Jurkat, Clone E6-1 (cell line): Measurements from ENCODE around the gene ASPDH.

Source experiments
- DNase-seq: peaks from one replicate; pipeline ENCODE4 v3.0.0-alpha.2; 2011; ENCODE audit warnings: low read depth, low spot score
- H3K4me3 ChIP-seq: 2 replicates; pipeline ENCODE4 v1.5.1; 2011; ENCODE audit warnings: mild to moderate bottlenecking, low read length, control low read depth, moderate library complexity

The ASPDH gene

DNA sequence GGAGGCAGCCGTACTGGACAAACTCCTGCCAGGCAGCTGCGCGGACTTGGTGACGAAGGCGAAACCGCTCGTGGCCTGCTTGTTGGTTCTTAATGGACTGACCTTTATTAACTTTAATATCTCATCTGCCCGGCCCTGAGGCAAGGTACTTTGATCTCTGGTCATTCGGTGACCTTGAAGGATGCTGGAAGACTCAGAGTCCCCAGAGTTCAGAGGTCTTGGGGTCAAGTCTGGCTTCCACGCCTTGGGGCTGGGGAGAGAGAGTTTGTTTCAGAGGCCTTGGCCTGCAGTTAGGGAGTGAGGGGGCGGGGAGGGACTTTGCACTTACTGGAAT is 47.0 kb downstream of the ASPDH start:
- no peak for DNase-seq
- H3K4me3 ChIP-seq, result no peak overlapping the region

GRCh38 chr19:50465986-50466705 is 47.6 kb downstream of the ASPDH start:
- no peak overlapping the region for H3K4me3 ChIP-seq
- DNase-seq, result no peak

GRCh38 chr19:50465000-50465399 is 48.7 kb downstream of the ASPDH start:
- DNase-seq, result no peak
- no peak overlapping the region for H3K4me3 ChIP-seq

DNA sequence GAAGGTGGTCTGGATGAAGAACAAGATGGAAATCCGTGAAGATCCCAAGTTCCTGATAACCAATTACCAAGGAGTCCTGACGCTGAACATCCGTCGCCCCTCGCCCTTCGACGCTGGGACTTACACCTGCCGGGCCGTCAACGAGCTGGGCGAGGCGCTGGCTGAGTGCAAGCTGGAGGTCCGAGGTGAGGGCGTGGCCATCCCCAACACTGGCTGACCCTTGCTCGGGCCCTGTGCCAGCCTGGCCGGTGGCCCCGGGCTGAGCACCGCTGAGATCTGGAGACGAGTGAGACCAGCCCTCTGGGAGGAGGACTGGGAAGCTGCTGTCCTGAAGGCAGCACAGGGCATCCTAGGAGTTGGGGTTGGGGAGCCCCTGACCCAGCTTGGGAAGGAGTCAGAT is 49.4 kb downstream of the ASPDH start:
- DNase-seq, result no peak
- H3K4me3 ChIP-seq, result no peak overlapping the region

DNA sequence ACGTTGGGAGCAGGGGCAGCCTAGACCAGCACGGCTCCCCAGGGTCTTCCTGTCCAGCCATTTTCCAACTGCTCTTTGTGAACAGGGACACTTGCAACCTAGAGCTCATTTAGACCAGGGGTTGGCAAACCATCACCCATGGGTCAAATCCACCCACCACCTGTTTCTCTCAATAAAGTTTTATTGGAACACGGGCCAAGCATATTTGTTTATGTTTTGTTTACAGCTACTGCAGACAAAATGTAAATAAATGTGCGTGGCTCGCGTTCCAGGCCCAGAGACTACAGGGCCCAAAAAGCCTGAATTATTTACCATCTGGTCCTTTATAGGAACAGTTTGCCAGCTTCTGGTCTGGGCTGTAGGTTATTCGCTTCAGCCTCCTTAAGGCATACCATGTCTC is 50.7 kb downstream of the ASPDH start:
- no peak for DNase-seq
- no peak overlapping the region for H3K4me3 ChIP-seq
